HepG2 (cell line): ENCODE measurements around the gene CLDN20. TPM values are rescaled to one million over a fixed set of nuclear protein-coding genes. Genes with fewer than 3 reads are reported as not detected.

Experiments
- ATAC-seq: fragments of 200-7000 bp; cut with Tn5 transposase; 3 replicates; pipeline ENCODE4 v1.9.1; 2020; ENCODE audit warnings: mild to moderate bottlenecking, moderate library complexity
- BruUV-seq: library from RNA; stranded (reverse); fragments of 400-500 nt; replicated peaks from 2 replicates; lab custom pipeline; 2021; lab: Mats Ljungman, UMichigan
- CTCF ChIA-PET: fragments of 300-600 bp; formaldehyde crosslinking; extraction: SDS; loops from one replicate; lab custom pipeline; 2021; ENCODE audit warnings: low total read pairs, inconsistent platforms, low intra/inter-chr PET ratio; lab: Yijun Ruan, JAX
- POLR2A ChIA-PET: fragments of 350-600 bp; sonication (Branson Sonifier 250); formaldehyde crosslinking; loops from one replicate; lab custom pipeline; 2020; ENCODE audit warnings: antibody characterized with exemption, inconsistent platforms; lab: Yijun Ruan, JAX
- DNase-seq: peaks from one replicate; pipeline ENCODE4 v3.0.0-alpha.2; 2015; ENCODE audit warnings: low spot score
- FAIRE-seq: peaks from 3 replicates; lab custom pipeline; 2011; peaks lifted over from hg19 to GRCh38; lab: Jason Lieb, UNC
- H2AFZ ChIP-seq: one replicate; pipeline ENCODE4 v1.6.1; 2011; ENCODE audit warnings: low read length, inconsistent platforms
- H3K27ac ChIP-seq: fragments of 300-600 bp; 3 replicates; pipeline ENCODE4 v1.8.0; 2011; ENCODE audit warnings: mixed run types, mild to moderate bottlenecking, mixed read lengths, low read length, inconsistent platforms; ENCODE audit not compliant: insufficient read depth; ENCODE audit errors: extremely low read length
- H3K27me3 ChIP-seq, 2 experiments: fragments of 200-600 bp in 1 of 2; 2 replicates in 1 of 2; 3 replicates in 1 of 2; pipeline versions ENCODE4 v1.6.0 to v1.8.0; 2011; ENCODE audit warnings: low read length in 2 of 2, mild to moderate bottlenecking in 2 of 2, moderate library complexity in 2 of 2, inconsistent platforms in 1 of 2; ENCODE audit not compliant: insufficient read depth in 2 of 2, control insufficient read depth in 1 of 2
- H3K36me3 ChIP-seq, 2 experiments: fragments of 200-600 bp in 1 of 2; replicated peaks in 1 of 2; 2 replicates in 1 of 2; 3 replicates in 1 of 2; pipeline versions ENCODE4 v1.5.1 to v1.8.0; 2011; ENCODE audit warnings: low read length in 2 of 2, inconsistent platforms in 1 of 2; ENCODE audit not compliant: insufficient read depth in 2 of 2, control insufficient read depth in 1 of 2
- H3K4me1 ChIP-seq: 2 replicates; pipeline ENCODE4 v1.5.1; 2012; ENCODE audit warnings: low read length, inconsistent platforms; ENCODE audit not compliant: insufficient read depth
- H3K4me2 ChIP-seq: 2 replicates; pipeline ENCODE4 v1.6.0; 2011; ENCODE audit warnings: low read depth, low read length, inconsistent platforms
- H3K4me3 ChIP-seq, 3 experiments: fragments of 200-600 bp in 1 of 3; sonication (generic), shearing (Covaris generic) in 1 of 3; replicated peaks in 1 of 3; 2 replicates each; pipeline ENCODE4 v1.5.1; 2011 to 2016; ENCODE audit warnings: low read length in 3 of 3, inconsistent platforms in 2 of 3, low read depth in 2 of 3, mild to moderate bottlenecking in 2 of 3, control low read depth in 1 of 3, mixed read lengths in 1 of 3; ENCODE audit not compliant: insufficient read depth in 1 of 3
- H3K79me2 ChIP-seq: one replicate; pipeline ENCODE4 v1.6.1; 2011; ENCODE audit warnings: low read length, inconsistent platforms; ENCODE audit not compliant: insufficient read depth
- H3K9ac ChIP-seq: 2 replicates; pipeline ENCODE4 v1.6.0; 2011; ENCODE audit warnings: mild to moderate bottlenecking, low read depth, low read length, inconsistent platforms; ENCODE audit not compliant: insufficient read depth
- H3K9me3 ChIP-seq: 2 replicates; pipeline ENCODE4 v1.5.1; 2012; ENCODE audit warnings: mild to moderate bottlenecking, low read length
- H4K20me1 ChIP-seq: 2 replicates; pipeline ENCODE4 v1.6.0; 2011; ENCODE audit warnings: inconsistent platforms, mild to moderate bottlenecking, low read length, moderate library complexity; ENCODE audit not compliant: insufficient read depth
- CCDC6 ChIP-seq: sonication (generic); formaldehyde crosslinking; IDR thresholded peaks from 2 replicates; pipeline ENCODE4 v1.8.1; 2022; ENCODE audit warnings: mild to moderate bottlenecking, missing genetic modification reagents, moderate library complexity
- CHD4 ChIP-seq: fragments of 200-600 bp; sonication (generic); IDR thresholded peaks from 2 replicates; pipeline ENCODE4 v1.7.0; 2017; ENCODE audit warnings: mild to moderate bottlenecking, low read length, borderline replicate concordance
- ELF1 ChIP-seq: sonication (generic); formaldehyde crosslinking; IDR thresholded peaks from 2 replicates; pipeline ENCODE4 v1.4.0; 2020; ENCODE audit warnings: missing genetic modification reagents
- FOSL1 ChIP-seq: sonication (generic); formaldehyde crosslinking; IDR thresholded peaks from 2 replicates; pipeline ENCODE4 v1.9.0; 2021; ENCODE audit warnings: missing genetic modification reagents, borderline replicate concordance
- HINFP ChIP-seq: sonication (generic); formaldehyde crosslinking; IDR thresholded peaks from 2 replicates; pipeline ENCODE4 v1.4.0; 2020; ENCODE audit warnings: low read depth, mild to moderate bottlenecking, missing genetic modification reagents
- NFE2L1 ChIP-seq: sonication (generic); formaldehyde crosslinking; IDR thresholded peaks from 2 replicates; pipeline ENCODE4 v1.4.0; 2020; ENCODE audit warnings: missing genetic modification reagents, mild to moderate bottlenecking, borderline replicate concordance
- NFE2L2 ChIP-seq: fragments of 150-350 bp; IDR thresholded peaks from 2 replicates; pipeline ENCODE4 v1.6.1; 2014; ENCODE audit warnings: low read length
- ONECUT2 ChIP-seq: sonication (generic); formaldehyde crosslinking; IDR thresholded peaks from 2 replicates; pipeline ENCODE4 v1.4.0; 2020; ENCODE audit warnings: missing genetic modification reagents
- PLSCR1 ChIP-seq: sonication (generic); formaldehyde crosslinking; IDR thresholded peaks from 2 replicates; pipeline ENCODE4 v1.5.0; 2020; ENCODE audit warnings: missing genetic modification reagents, mild to moderate bottlenecking, borderline replicate concordance
- SP4 ChIP-seq: sonication (generic); formaldehyde crosslinking; IDR thresholded peaks from 2 replicates; pipeline ENCODE4 v1.8.1; 2023; ENCODE audit warnings: mild to moderate bottlenecking, missing genetic modification reagents
- TCF7L2 ChIP-seq: IDR thresholded peaks from 2 replicates; pipeline ENCODE4 v1.6.1; 2011; ENCODE audit warnings: mild to moderate bottlenecking, low read depth, low read length, moderate library complexity
- TIGD3 ChIP-seq: sonication (generic); formaldehyde crosslinking; IDR thresholded peaks from 2 replicates; pipeline ENCODE4 v1.5.1; 2020; ENCODE audit warnings: mild to moderate bottlenecking, missing genetic modification reagents, borderline replicate concordance
- ZBTB7B ChIP-seq: sonication (generic); formaldehyde crosslinking; IDR thresholded peaks from 2 replicates; pipeline ENCODE4 v1.4.0; 2020; ENCODE audit warnings: missing genetic modification reagents
- ZNF576 ChIP-seq: sonication (generic); formaldehyde crosslinking; IDR thresholded peaks from 2 replicates; pipeline ENCODE4 v1.4.0; 2020; ENCODE audit warnings: mild to moderate bottlenecking, missing genetic modification reagents
- ZNF605 ChIP-seq: sonication (generic); formaldehyde crosslinking; IDR thresholded peaks from 2 replicates; pipeline ENCODE4 v1.8.0; 2022; ENCODE audit warnings: mild to moderate bottlenecking, missing genetic modification reagents
- ZNF674 ChIP-seq: sonication (generic); formaldehyde crosslinking; IDR thresholded peaks from 2 replicates; pipeline ENCODE4 v1.5.0; 2020; ENCODE audit warnings: low read depth, mild to moderate bottlenecking, missing genetic modification reagents
- ZNF883 ChIP-seq: sonication (generic); formaldehyde crosslinking; IDR thresholded peaks from 2 replicates; pipeline ENCODE4 v1.5.1; 2020; ENCODE audit warnings: mild to moderate bottlenecking, missing genetic modification reagents; ENCODE audit errors: not compliant biosample characterization
- WGBS: methylation state at CpG from one replicate; pipeline ENCODE4 v1.1.6; 2017; ENCODE audit warnings: low lambda C conversion rate; 5-methylcytosine and 5-hydroxymethylcytosine counted together
- in situ Hi-C: cut with HindIII; loops from 2 replicates; pipeline ENCODE4 v1.10.0; 2017; ENCODE audit warnings: low pct_unique_long_range_greater_than_20kb; ENCODE audit not compliant: extremely low pct_ligation_motif_present
- intact Hi-C: fragments of 100-400 bp; cut with micrococcal nuclease; formaldehyde crosslinking; loops from one replicate; pipeline ENCODE4 v1.10.0; 2022; ENCODE audit not compliant: unreplicated experiment
- polyA plus RNA-seq, 8 experiments: library from polyadenylated mRNA; depleted of rRNA in 3 of 8; stranded (reverse) in 7 of 8; unstranded in 1 of 8; fragments of >200 nt; fragmentation: Illumina TruSeq in 4 of 8; extraction: Trizol in 4 of 8; gene quantifications; 2 replicates each; pipeline versions ENCODE4 v1.2.1 to v1.2.3, GENCODE V29; 2011 to 2016; ENCODE audit warnings: low read depth in 4 of 8, missing spikeins in 1 of 8, mixed read lengths in 1 of 8; ENCODE audit not compliant: insufficient read depth in 1 of 8
- total RNA-seq, 5 experiments: library from RNA; depleted of rRNA; stranded (reverse); fragments of >200 nt; fragmentation: Illumina TruSeq; extraction: Trizol; gene quantifications; 2 replicates each; pipeline ENCODE4 v1.2.3, GENCODE V29; 2016; ENCODE audit warnings: low read depth in 1 of 5

The CLDN20 gene
- total and polyA plus RNA-seq, 2 of the 13 experiments (the other 11 are each of a cell fraction or from before 2014, with no cell fraction given), result not detected

GRCh38 chr6:155245831-155246230, 18.0 kb upstream of the CLDN20 start:
- 97% methylated on average over 3 of the region's 3 CpGs for WGBS
- DNase-seq (no peak), FAIRE-seq (no peak), ATAC-seq (no peak)
- ChIA-PET CTCF (no interaction called here), POLR2A (interaction anchor here (1.3 kb wide), 1 partner anchor 11 kb away, joined by 7 read pairs; no protein-coding TSS in a partner anchor)
- Histone ChIP-seq H3K4me1 (0 out of 2 replicates have a peak, but pooled peaks cover under 1% of the 10 kb centered on the region), H3K9ac (no peak overlapping the region), H3K4me3 (no peak overlapping the region), H3K79me2 (no peaks in the 10 kb centered on the region), H3K4me2 (no peak overlapping the region), H2AFZ (no peak overlapping the region), H3K27me3 (no peaks in the 10 kb centered on the region), H3K9me3 (no peaks in the 10 kb centered on the region), H4K20me1 (no peaks in the 10 kb centered on the region), H3K27ac (no peak overlapping the region), H3K36me3 (peaks cover 4 to 25% of the 10 kb centered on the region in 2 experiments; a peak in 3 of 5 replicates)
- in situ Hi-C loops, result loop anchor here (5.0 kb wide), 1 partner anchor 69 kb away; no protein-coding TSS in a partner anchor
- no peak for TF ChIP-seq CCDC6 (CRISPR knock-in tag)
- no peak for TF ChIP-seq SP4
- TF ChIP-seq NFE2L1 (CRISPR knock-in tag), result no peak
- no peak for TF ChIP-seq TCF7L2
- no peak for TF ChIP-seq ELF1 (CRISPR knock-in tag)
- TF ChIP-seq ZNF883 (CRISPR knock-in tag), result no peak
- no peak for TF ChIP-seq ONECUT2
- TF ChIP-seq ZNF605 (CRISPR knock-in tag), result no peak
- no peak for TF ChIP-seq NFE2L2
- no peak for TF ChIP-seq HINFP (CRISPR knock-in tag)
- TF ChIP-seq PLSCR1 (CRISPR knock-in tag), result no peak
- no peak for TF ChIP-seq ZNF576 (CRISPR knock-in tag)
- no peak for TF ChIP-seq ZBTB7B
- TF ChIP-seq FOSL1, result no peak
- TF ChIP-seq TIGD3 (CRISPR knock-in tag), result no peak
- no peak for TF ChIP-seq ZNF674
- TF ChIP-seq CHD4, result no peak
- BruUV-seq, result TSS peak; percentile 39
- intact Hi-C loops, result loop anchor here (5.0 to 10.0 kb wide), 2 partner anchors 321 to 569 kb away; no protein-coding TSS in a partner anchor
